Sigmoid colon (tissue), 4 donors: ENCODE results near the gene SETD1B.

Experiments
- CTCF ChIP-seq, 4 experiments: fragments of 450-650 bp in 3 of 4; fragments of 200-600 bp in 1 of 4; IDR thresholded peaks; one replicate each; pipeline ENCODE4 v1.5.1; 2016 to 2019; ENCODE audit warnings: antibody characterized with exemption in 4 of 4, mild to moderate bottlenecking in 3 of 4, moderate library complexity in 2 of 4
- EP300 ChIP-seq, 4 donors: sonication (generic); formaldehyde crosslinking; IDR thresholded peaks; one replicate each; pipeline ENCODE4 v1.6.1; 2017; ENCODE audit warnings: antibody characterized with exemption in 4 of 4
- POLR2A ChIP-seq, 2 donors: fragments of 450-650 bp; IDR thresholded peaks; one replicate each; pipeline ENCODE4 v1.6.1; 2016; ENCODE audit warnings: antibody characterized with exemption in 2 of 2, mild to moderate bottlenecking in 2 of 2, moderate library complexity in 2 of 2

- TF ChIP-seq EP300 (IDR thresholded peaks at IDR 0.05) (no peak), POLR2A (IDR thresholded peaks at IDR 0.05) (no peak), CTCF (IDR thresholded peaks at IDR 0.05) (no peak)
Observed at GRCh38 chr12:121788176-121788818, 15.5 kb upstream of the SETD1B start.
